Mesendoderm (in vitro differentiated cells): ENCODE results near the gene BACH2.

ENCODE experiments used
- DNase-seq: peaks from one replicate; pipeline ENCODE4 v3.0.0; 2013
- H2AK5ac ChIP-seq: 2 replicates; pipeline ENCODE4 v1.6.1; 2013; ENCODE audit warnings: low read length, inconsistent platforms
- H2BK120ac ChIP-seq: 2 replicates; pipeline ENCODE4 v1.6.1; 2013; ENCODE audit warnings: low read depth, mild to moderate bottlenecking, low read length, moderate library complexity, mixed read lengths
- H2BK15ac ChIP-seq: replicated peaks from 2 replicates; pipeline ENCODE4 v1.6.1; 2013; ENCODE audit warnings: low read depth, mild to moderate bottlenecking, moderate library complexity
- H2BK5ac ChIP-seq: 2 replicates; pipeline ENCODE4 v1.6.1; 2013; ENCODE audit warnings: low read length, inconsistent platforms
- H3K18ac ChIP-seq: 2 replicates; pipeline ENCODE4 v1.6.1; 2013; ENCODE audit warnings: mild to moderate bottlenecking, low read length, mixed read lengths
- H3K23ac ChIP-seq: one replicate; pipeline ENCODE4 v1.6.1; 2013; ENCODE audit warnings: low read length
- H3K27ac ChIP-seq: 2 replicates; pipeline ENCODE4 v1.5.1; 2013; ENCODE audit warnings: low read depth, mild to moderate bottlenecking, inconsistent platforms, low read length, moderate library complexity
- H3K27me3 ChIP-seq: 2 replicates; pipeline ENCODE4 v1.6.1; 2013; ENCODE audit warnings: low read length, control low read depth, mild to moderate bottlenecking, inconsistent platforms; ENCODE audit not compliant: insufficient read depth, poor library complexity
- H3K36me3 ChIP-seq: 2 replicates; pipeline ENCODE4 v1.6.1; 2013; ENCODE audit warnings: low read length, inconsistent platforms; ENCODE audit not compliant: control insufficient read depth, insufficient read depth
- H3K4ac ChIP-seq: one replicate; pipeline ENCODE4 v1.6.1; 2013; ENCODE audit warnings: low read depth, mild to moderate bottlenecking, low read length, moderate library complexity
- H3K4me1 ChIP-seq: 2 replicates; pipeline ENCODE4 v1.6.1; 2013; ENCODE audit warnings: low read depth, low read length, inconsistent platforms; ENCODE audit not compliant: control insufficient read depth
- H3K4me2 ChIP-seq: 2 replicates; pipeline ENCODE4 v1.6.1; 2013; ENCODE audit warnings: low read length
- H3K4me3 ChIP-seq: 2 replicates; pipeline ENCODE4 v1.5.1; 2013; ENCODE audit warnings: mild to moderate bottlenecking, low read length
- H3K56ac ChIP-seq: one replicate; pipeline ENCODE4 v1.6.1; 2013; ENCODE audit warnings: low read length
- H3K79me1 ChIP-seq: 2 replicates; pipeline ENCODE4 v1.6.1; 2013; ENCODE audit warnings: low read length, inconsistent platforms
- H3K79me2 ChIP-seq: 2 replicates; pipeline ENCODE4 v1.6.1; 2013; ENCODE audit warnings: mild to moderate bottlenecking, low read length; ENCODE audit not compliant: control insufficient read depth, insufficient read depth
- H3K9ac ChIP-seq: 2 replicates; pipeline ENCODE4 v1.6.1; 2013; ENCODE audit warnings: low read length, inconsistent platforms
- H4K5ac ChIP-seq: one replicate; pipeline ENCODE4 v1.6.1; 2013; ENCODE audit warnings: low read length
- H4K8ac ChIP-seq: one replicate; pipeline ENCODE4 v1.6.1; 2013; ENCODE audit warnings: low read depth, mild to moderate bottlenecking, control low read depth, low read length, moderate library complexity
- WGBS: extraction: QIAGEN DNeasy Blood & Tissue Kit; methylation state at CpG from one replicate; pipeline ENCODE4 v1.1.7; 2013; ENCODE audit warnings: low lambda C conversion rate, missing lambda C conversion rate; ENCODE audit not compliant: insufficient coverage; ENCODE audit errors: extremely low coverage; 5-methylcytosine and 5-hydroxymethylcytosine counted together

The BACH2 gene

DNA sequence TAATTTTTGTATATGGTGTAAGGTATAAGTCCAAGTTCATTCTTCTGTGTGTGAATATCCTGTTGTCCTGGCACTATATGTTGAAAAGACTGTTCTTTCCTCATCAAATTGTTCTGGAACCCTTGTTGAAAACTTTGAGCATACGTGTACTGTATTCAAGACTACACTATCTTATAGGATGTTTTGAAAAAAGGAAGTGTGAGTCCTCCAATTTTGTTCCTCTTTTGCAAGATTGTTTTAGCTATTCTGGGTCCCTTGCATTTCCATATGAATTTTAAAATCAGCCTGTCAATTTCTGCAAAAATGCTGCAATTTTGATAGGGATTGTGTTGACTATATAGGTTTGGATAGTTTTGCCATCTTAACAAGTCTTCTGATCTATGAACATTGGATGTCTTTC lies 195.2 kb downstream of the BACH2 start:
- no peak overlapping the region for H3K23ac ChIP-seq
- no peaks in the 10 kb centered on the region for H3K79me2 ChIP-seq
- no peak overlapping the region for H3K27ac ChIP-seq
- no CpG with 5 or more reads among the region's 1 CpG for WGBS
- H2BK15ac ChIP-seq = no peak overlapping the region
- H3K79me1 ChIP-seq = no peaks in the 10 kb centered on the region
- H4K5ac ChIP-seq = no peak overlapping the region
- H3K4ac ChIP-seq = no peak overlapping the region
- DNase-seq = no peak
- no peak overlapping the region for H3K56ac ChIP-seq
- no peak overlapping the region for H2AK5ac ChIP-seq
- H3K27me3 ChIP-seq = no peaks in the 10 kb centered on the region
- no peak overlapping the region for H2BK120ac ChIP-seq
- H2BK5ac ChIP-seq = no peak overlapping the region
- no peak overlapping the region for H3K4me3 ChIP-seq
- H3K9ac ChIP-seq = no peak overlapping the region
- no peaks in the 10 kb centered on the region for H3K36me3 ChIP-seq
- no peaks in the 10 kb centered on the region for H3K4me1 ChIP-seq
- H3K4me2 ChIP-seq = no peak overlapping the region
- no peak overlapping the region for H3K18ac ChIP-seq
- H4K8ac ChIP-seq = no peak overlapping the region

DNA sequence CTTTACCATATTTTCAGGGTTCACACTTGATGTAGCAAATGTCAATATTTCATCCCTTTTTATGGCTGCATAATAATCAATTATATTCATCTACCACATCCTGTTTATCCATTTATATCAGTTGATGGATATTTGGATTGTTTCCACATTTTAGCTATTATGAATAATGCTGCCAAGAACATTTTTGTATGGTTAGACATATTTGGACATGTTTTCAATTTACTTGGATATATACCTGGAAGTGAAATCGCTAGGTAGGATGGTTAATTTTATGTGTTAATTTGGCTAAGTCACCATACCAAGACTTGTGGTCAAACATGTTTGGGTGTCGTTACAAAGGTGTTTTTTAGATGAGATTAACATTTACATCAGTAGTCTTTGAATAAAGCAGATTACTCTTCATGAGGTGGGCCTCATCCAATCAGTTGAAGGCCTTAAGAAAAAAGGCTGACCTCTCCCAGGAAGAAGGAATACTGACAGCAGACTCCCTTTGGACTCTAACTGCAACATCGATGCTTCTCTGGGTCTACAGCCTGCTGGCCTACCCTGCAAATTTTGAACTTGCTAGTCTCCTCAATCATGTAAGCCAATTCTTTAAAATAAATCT lies 196.5 kb downstream of the BACH2 start:
- H3K18ac ChIP-seq = no peak overlapping the region
- no peaks in the 10 kb centered on the region for H3K36me3 ChIP-seq
- no peaks in the 10 kb centered on the region for H3K27me3 ChIP-seq
- H3K27ac ChIP-seq = no peak overlapping the region
- H3K4me1 ChIP-seq = no peaks in the 10 kb centered on the region
- H2AK5ac ChIP-seq = no peak overlapping the region
- no peak overlapping the region for H3K9ac ChIP-seq
- H3K56ac ChIP-seq = no peak overlapping the region
- H3K79me2 ChIP-seq = no peaks in the 10 kb centered on the region
- no peak overlapping the region for H3K4ac ChIP-seq
- H4K5ac ChIP-seq = no peak overlapping the region
- no peak overlapping the region for H3K4me2 ChIP-seq
- no peak overlapping the region for H3K23ac ChIP-seq
- DNase-seq = no peak
- no peaks in the 10 kb centered on the region for H3K79me1 ChIP-seq
- H2BK15ac ChIP-seq = no peak overlapping the region
- WGBS = no CpG with 5 or more reads among the region's 3 CpGs
- no peak overlapping the region for H3K4me3 ChIP-seq
- H2BK120ac ChIP-seq = no peak overlapping the region
- no peak overlapping the region for H2BK5ac ChIP-seq
- no peak overlapping the region for H4K8ac ChIP-seq

DNA sequence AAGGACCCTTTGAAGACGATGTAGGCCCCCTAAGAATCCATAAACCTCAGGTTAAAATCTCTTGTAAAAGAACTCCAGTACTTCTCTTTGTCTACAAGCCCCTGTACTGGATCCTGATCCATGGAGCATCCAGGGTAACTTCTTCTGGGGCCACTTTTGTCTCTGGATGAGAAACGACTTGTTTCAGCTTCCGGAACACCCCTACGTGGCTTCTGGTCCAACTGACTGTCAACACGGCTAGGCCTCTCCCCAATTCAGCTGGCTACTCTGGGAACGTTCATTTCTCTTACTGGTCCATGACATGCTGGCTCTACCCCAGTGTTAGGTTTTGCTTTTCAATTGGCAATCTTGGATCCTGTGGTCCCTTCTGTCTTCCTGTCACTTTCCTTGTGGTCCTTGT lies 198.0 kb downstream of the BACH2 start:
- Histone ChIP-seq H4K8ac (no peak overlapping the region), H2BK15ac (no peak overlapping the region), H3K36me3 (no peaks in the 10 kb centered on the region), H2BK120ac (no peak overlapping the region), H3K79me2 (no peaks in the 10 kb centered on the region), H3K4me2 (no peak overlapping the region), H3K23ac (no peak overlapping the region), H2BK5ac (no peak overlapping the region), H3K56ac (no peak overlapping the region), H3K4me3 (no peak overlapping the region), H3K27me3 (no peaks in the 10 kb centered on the region), H3K9ac (no peak overlapping the region), H3K18ac (no peak overlapping the region), H3K27ac (no peak overlapping the region), H3K4me1 (no peaks in the 10 kb centered on the region), H4K5ac (no peak overlapping the region), H3K79me1 (no peaks in the 10 kb centered on the region), H3K4ac (no peak overlapping the region), H2AK5ac (no peak overlapping the region)
- DNase-seq = no peak
- no CpG with 5 or more reads among the region's 6 CpGs for WGBS

DNA sequence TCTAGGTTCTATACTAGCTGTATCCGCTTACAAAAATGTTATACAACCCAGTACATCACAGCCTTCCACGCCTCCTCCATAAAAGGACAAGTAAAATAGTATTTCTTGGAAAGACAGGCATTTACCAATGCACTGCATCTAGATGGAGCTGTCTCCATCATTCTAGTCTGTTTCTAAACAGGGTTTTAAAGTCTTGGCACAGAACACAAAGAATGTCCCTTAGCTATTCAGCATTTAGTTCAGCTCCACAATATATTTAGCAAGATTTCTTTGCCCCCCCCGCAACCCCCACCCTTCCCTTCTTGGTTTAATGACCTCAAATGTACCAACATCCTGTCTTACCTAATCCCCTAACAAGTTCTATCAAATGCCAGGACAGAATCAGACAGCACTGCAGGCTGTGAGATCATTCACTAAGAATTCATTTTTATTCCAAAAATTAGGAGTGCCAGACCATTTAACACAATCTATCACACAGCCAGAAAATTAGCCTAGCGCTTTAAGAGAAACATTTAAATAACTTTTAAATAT lies 198.6 kb downstream of the BACH2 start:
- no peak overlapping the region for H3K27ac ChIP-seq
- no peak overlapping the region for H3K4me2 ChIP-seq
- no peak overlapping the region for H2BK120ac ChIP-seq
- no peaks in the 10 kb centered on the region for H3K4me1 ChIP-seq
- H3K23ac ChIP-seq = no peak overlapping the region
- H3K79me2 ChIP-seq = no peaks in the 10 kb centered on the region
- H3K4ac ChIP-seq = no peak overlapping the region
- no peak overlapping the region for H4K8ac ChIP-seq
- no peak overlapping the region for H3K9ac ChIP-seq
- no peak overlapping the region for H3K56ac ChIP-seq
- no peaks in the 10 kb centered on the region for H3K36me3 ChIP-seq
- H2BK5ac ChIP-seq = no peak overlapping the region
- no peak overlapping the region for H3K18ac ChIP-seq
- H3K79me1 ChIP-seq = no peaks in the 10 kb centered on the region
- H4K5ac ChIP-seq = no peak overlapping the region
- H3K4me3 ChIP-seq = no peak overlapping the region
- H2BK15ac ChIP-seq = no peak overlapping the region
- no peak for DNase-seq
- H2AK5ac ChIP-seq = no peak overlapping the region
- no CpG with 5 or more reads among the region's 4 CpGs for WGBS
- no peaks in the 10 kb centered on the region for H3K27me3 ChIP-seq

DNA sequence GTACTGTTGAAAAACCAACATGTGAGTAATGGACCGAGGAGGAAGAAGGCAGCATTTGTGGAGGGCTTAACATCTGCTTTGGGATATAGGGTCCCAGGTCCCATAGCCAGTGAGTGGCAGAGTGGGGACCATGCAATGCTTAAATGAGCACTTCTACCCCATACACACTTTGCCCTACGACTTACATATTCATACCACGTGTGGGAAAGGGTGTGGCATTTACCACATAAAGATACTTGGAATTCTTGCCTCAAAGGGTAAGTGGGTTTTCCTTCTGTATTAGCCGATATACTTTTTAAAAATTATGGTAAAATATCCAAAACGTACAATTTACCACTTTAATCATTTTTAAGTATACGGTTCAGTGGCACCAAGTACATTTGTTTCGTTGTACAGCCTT lies 199.3 kb downstream of the BACH2 start:
- Histone ChIP-seq H3K79me2 (no peaks in the 10 kb centered on the region), H2AK5ac (no peak overlapping the region), H3K56ac (no peak overlapping the region), H3K4me2 (no peak overlapping the region), H3K27ac (no peak overlapping the region), H3K18ac (no peak overlapping the region), H2BK120ac (no peak overlapping the region), H3K9ac (no peak overlapping the region), H3K23ac (no peak overlapping the region), H3K79me1 (no peaks in the 10 kb centered on the region), H2BK5ac (no peak overlapping the region), H3K27me3 (no peaks in the 10 kb centered on the region), H3K4me3 (no peak overlapping the region), H4K5ac (no peak overlapping the region), H3K4ac (no peak overlapping the region), H3K36me3 (no peaks in the 10 kb centered on the region), H4K8ac (no peak overlapping the region), H2BK15ac (no peak overlapping the region), H3K4me1 (no peaks in the 10 kb centered on the region)
- no CpG with 5 or more reads among the region's 7 CpGs for WGBS
- DNase-seq = no peak

DNA sequence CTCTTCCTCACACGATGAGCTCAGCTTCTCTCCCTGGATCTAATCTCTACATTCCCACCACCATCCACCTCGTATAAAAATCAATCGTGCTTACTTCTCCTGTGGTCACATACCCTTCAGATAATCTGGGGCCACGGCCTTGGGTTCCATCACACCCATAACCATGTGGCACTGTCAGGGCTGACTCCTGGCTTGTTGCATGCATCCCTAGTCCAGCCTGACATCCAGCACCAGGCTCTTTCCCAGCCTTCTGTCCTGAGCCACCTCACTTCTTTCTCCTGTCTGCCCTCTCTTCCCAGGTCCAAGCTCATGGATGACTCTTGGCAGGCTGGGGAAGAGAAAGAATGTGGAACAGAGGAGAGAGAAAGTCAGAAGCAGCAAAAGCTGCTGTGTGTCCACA lies 199.8 kb downstream of the BACH2 start:
- 100% methylated on average over 2 of the region's 4 CpGs for WGBS
- no peak overlapping the region for H4K5ac ChIP-seq
- H3K4me1 ChIP-seq = no peaks in the 10 kb centered on the region
- H2BK120ac ChIP-seq = no peak overlapping the region
- no peak overlapping the region for H3K23ac ChIP-seq
- H4K8ac ChIP-seq = no peak overlapping the region
- H2AK5ac ChIP-seq = no peak overlapping the region
- no peaks in the 10 kb centered on the region for H3K79me2 ChIP-seq
- no peak overlapping the region for H3K9ac ChIP-seq
- H2BK15ac ChIP-seq = no peak overlapping the region
- H3K18ac ChIP-seq = no peak overlapping the region
- H3K79me1 ChIP-seq = no peaks in the 10 kb centered on the region
- no peak overlapping the region for H3K4me3 ChIP-seq
- no peak overlapping the region for H3K27ac ChIP-seq
- no peaks in the 10 kb centered on the region for H3K36me3 ChIP-seq
- H3K27me3 ChIP-seq = no peaks in the 10 kb centered on the region
- H2BK5ac ChIP-seq = no peak overlapping the region
- no peak for DNase-seq
- no peak overlapping the region for H3K56ac ChIP-seq
- no peak overlapping the region for H3K4me2 ChIP-seq
- no peak overlapping the region for H3K4ac ChIP-seq
